Measurements from ENCODE around the gene FOXO6.

Gene FOXO6

GRCh38 chr1:41365320-41365633, 4.0 kb downstream of the FOXO6 start:
- TF ChIP-seq, protein P1, sequence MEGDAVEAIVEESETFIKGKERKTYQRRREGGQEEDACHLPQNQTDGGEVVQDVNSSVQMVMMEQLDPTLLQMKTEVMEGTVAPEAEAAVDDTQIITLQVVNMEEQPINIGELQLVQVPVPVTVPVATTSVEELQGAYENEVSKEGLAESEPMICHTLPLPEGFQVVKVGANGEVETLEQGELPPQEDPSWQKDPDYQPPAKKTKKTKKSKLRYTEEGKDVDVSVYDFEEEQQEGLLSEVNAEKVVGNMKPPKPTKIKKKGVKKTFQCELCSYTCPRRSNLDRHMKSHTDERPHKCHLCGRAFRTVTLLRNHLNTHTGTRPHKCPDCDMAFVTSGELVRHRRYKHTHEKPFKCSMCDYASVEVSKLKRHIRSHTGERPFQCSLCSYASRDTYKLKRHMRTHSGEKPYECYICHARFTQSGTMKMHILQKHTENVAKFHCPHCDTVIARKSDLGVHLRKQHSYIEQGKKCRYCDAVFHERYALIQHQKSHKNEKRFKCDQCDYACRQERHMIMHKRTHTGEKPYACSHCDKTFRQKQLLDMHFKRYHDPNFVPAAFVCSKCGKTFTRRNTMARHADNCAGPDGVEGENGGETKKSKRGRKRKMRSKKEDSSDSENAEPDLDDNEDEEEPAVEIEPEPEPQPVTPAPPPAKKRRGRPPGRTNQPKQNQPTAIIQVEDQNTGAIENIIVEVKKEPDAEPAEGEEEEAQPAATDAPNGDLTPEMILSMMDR (IDR thresholded peaks at IDR 0.05; ENCODE audit: low read depth, low read length), result no peak
- no peak for DNase-seq (ENCODE audit: extremely low read depth, low read depth)

GRCh38 chr1:41365772-41366454, 4.7 kb downstream of the FOXO6 start:
- DNase-seq (ENCODE audit: extremely low read depth, low read depth), result no peak
- TF ChIP-seq, protein P1 (IDR thresholded peaks at IDR 0.05; ENCODE audit: low read depth, low read length), result no peak

DNA sequence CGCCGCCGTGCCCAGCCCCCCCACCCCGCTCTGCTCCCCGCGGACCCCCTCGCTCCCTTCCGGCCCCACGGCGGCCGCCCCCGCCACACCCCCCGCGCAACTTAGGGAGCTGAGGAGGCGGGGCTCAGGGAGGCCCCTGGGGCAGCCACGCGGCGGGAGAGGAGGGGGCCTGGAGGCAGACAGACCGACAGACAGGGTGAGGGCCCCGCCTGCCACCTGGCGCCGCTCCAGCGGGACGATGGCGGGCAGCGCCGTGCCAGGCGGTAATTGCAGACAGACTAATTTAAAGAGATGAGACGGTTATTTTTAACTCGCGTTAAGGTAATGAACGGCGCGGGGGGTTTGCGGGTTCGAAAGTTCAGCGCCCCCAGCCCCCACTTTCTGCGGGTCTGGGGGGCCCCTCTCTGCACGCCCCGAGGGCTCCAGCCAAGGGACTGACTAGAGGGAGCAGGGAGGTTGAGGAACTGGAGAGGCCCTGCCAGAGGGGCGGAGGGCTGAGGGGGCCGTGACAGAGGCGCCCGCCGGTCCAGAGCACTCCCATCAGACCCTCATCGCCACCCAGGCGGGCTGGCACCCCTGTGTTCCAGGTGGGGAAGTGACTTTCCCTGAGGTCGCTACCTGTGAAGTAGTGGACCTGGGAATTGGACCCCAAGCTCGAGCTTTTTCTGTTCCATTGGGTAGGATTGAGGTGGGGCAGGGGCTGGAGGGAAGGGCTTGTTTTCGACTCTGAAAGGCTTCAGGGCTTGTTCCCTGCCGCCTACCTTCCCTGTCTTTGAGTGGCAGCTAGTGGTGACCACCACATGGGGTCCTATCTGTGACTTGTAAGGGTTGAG, 5.4 kb downstream of the FOXO6 start:
- TF ChIP-seq, protein P1 (IDR thresholded peaks at IDR 0.05; ENCODE audit: low read depth, low read length), result no peak
- DNase-seq (ENCODE audit: extremely low read depth, low read depth), result no peak

DNA sequence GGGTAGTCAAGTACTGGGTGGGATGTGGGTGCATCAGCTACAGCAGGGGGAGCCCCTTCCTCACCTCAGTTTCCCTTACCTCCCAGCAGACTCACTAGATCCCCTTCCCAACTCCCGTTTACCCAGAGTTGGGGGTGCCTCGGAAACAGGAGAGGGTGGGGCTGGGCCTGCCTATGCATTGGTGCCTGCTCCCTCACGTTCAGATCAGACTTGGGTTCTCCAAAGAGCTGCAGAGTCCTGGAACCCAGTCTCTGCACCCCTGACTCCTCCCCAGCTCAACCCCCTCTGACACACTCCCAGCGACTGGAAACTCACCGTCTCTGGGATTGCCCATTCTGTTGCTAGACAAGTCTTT, 6.0 kb downstream of the FOXO6 start:
- TF ChIP-seq, protein P1 (IDR thresholded peaks at IDR 0.05; ENCODE audit: low read depth, low read length), result no peak

DNA sequence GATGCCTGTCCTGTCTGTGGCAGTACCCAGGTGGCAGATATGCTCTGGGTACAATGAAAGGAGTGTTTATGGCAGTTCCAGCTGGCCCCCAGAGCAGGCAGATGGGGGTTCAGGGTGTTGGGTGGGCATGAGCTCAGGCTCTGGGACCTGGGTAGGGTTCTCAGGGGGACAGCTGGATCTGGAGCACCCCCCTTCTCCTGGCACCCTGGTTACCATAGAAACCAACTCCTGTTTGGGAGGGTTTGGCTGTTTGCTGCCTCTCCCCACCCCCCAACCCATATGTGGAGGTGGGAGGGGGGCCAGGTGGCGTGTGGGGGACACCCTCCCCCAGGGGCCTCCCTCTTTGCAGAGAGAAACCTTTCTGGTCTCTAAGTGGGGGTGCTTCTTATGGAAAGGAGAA, 7.1 kb downstream of the FOXO6 start:
- DNase-seq (ENCODE audit: extremely low read depth, low read depth), result no peak
- TF ChIP-seq, protein P1 (IDR thresholded peaks at IDR 0.05; ENCODE audit: low read depth, low read length), result no peak

More for the DNA sequence above, 6.0 kb downstream of the FOXO6 start:
- no peak for DNase-seq (ENCODE audit: extremely low read depth, low read depth)

GRCh38 chr1:41368801-41369200, 7.6 kb downstream of the FOXO6 start:
- no peak for DNase-seq (ENCODE audit: extremely low read depth, low read depth)
- TF ChIP-seq, protein P1 (IDR thresholded peaks at IDR 0.05; ENCODE audit: low read depth, low read length), result no peak

DNA sequence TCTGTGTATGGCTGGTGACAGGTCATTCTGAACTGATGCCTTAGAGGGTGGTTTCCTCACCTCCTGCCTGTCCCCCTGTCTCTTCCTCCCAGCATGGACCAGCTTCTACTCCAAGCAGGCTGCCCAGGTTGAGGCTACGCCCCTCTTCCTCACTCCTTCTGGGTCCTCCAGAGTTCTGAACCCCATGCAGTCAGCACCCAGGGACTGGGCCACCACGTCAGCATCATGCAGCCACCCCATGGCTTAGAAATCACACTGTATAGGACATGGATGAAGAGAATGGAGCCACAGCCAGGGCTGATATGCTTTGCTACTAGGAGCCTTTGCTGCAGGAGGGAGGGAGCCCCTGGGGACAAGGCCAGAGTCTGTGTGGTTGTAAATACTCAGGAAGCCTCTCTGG, 8.3 kb downstream of the FOXO6 start:
- TF ChIP-seq, protein P1 (IDR thresholded peaks at IDR 0.05; ENCODE audit: low read depth, low read length), result no peak
- DNase-seq (ENCODE audit: extremely low read depth, low read depth), result no peak
